Activated CD4-positive, CD25-positive, alpha-beta regulatory T cell treated with anti-CD3 and anti-CD28 coated beads, Interleukin-2, amount 50 U/mL, for 24 hours (primary cell): ENCODE results near the gene LPAR2.

ENCODE experiments used
- ATAC-seq, 2 donors: fragments of 150-1000 bp; cut with Tn5 transposase; one replicate each; pipeline ENCODE4 v1.10.0; 2021; ENCODE audit warnings: mild to moderate bottlenecking in 1 of 2, moderate library complexity in 1 of 2

LPAR2 gene

GRCh38 chr19:19594381-19594780 is 33.6 kb downstream of the LPAR2 start:
- no peak for ATAC-seq

DNA sequence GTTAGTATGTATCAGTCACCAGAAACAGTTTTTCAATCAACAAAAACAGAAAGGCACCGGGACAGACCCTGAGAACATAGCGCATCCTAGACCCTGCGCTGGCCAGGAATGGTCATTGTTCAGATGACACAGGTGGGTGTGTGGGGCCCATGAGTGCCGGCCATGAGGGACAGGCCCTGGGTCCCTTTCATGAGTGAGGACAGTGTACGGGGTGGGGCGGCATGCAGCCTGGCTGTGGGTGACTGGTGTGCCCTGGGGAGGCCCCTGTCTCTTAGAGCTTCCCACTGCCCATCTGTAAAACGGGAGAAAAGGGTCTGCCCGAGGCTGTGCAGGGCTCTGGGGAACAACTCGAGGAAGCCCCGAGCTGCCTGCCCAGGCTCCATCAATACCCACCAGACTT is 35.3 kb downstream of the LPAR2 start:
- no peak for ATAC-seq

DNA sequence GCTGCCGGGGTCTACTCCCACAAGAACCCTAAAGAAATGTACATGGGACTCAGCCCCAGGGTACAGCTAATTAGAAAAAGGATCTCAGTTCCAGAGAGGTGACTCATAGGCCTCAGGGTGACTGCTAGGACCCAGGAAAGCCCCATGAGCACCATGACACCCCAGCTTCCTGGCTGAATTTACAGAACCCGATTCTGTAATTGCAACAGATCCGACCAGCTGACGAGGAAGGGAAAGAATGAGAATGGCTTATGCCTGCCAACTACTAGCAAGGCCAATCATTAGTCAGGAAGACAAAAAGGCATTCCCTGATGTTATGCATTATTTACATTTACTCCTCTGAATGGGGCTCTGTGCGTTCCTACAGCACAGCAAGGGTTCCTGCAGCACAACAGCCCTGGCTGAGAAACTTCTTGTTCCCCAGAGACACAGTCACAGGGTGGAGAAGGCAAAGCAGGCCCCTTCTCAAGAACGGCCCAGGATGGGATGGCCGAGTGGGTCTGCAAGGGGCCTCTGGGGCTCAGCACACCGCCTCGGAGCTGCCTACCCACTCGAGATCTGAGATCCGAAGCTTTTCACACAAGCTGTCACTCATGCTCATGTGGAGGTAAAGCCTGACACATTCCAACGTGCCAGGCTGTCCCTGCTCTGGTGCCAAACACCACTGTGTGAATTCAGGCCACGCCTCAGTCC is 36.7 kb downstream of the LPAR2 start:
- ATAC-seq: peak; percentile 96 to 97

- no peak for ATAC-seq
Measured at GRCh38 chr19:19588546-19588945, 39.5 kb downstream of the LPAR2 start.

DNA sequence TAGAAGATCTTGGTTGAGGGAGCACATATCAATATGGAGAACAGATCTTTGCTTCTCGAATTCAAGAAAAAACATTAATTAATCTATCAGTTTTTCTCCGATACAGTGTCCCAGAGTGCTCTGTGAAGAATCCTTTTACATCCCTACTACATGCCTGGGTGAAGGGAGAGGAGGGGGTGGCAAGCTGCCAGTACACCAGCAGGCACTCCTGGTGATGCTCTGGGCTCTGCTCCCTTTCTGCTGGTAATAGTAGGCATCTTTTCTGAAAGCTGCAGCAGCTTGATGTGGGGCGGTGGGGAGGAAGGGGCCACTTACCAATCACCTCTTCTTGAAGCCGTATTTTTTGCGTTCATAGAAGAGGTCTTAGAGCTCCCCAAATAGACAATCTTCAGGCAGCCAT is 40.2 kb downstream of the LPAR2 start:
- ATAC-seq: no peak

GRCh38 chr19:19584356-19584755 is 43.7 kb downstream of the LPAR2 start:
- ATAC-seq: no peak

DNA sequence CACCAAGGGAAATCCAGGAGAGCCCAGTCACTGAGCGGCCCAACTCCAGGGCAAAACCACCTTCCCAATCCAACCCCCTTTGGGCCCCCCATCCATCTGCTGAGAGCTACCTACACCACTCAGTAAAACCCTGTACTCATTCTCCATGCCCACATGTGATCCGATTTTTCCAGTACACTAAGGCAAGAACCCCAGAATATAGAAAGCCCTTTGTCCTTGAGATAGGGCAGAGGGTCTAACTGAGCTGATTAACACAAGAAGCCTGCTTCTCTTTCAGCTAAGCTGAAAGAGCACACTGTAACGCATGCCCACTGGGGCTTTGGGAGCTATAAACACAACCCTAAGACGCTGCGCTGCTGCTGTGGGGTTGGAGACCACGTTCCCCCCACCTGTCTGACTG is 45.5 kb downstream of the LPAR2 start:
- ATAC-seq: no peak

DNA sequence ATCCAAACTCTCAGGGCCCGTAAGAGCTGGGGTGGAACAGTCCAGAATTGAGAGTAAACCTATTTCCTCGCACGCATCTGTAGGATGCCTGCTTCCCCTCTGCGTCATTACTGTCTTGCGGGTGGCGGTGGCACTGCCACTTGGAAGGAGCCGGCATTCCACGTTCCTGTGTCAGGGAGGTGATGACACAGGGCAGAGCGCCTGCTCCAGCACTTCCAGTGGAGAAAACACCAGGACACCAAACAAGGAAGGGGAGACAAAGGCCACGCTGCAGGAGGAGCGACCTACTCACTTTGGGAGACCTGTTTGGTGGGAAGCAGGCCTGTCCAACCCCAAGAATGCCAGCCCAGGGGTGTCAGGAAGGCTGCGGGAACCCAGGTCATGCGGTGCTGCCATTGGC is 46.6 kb downstream of the LPAR2 start:
- no peak for ATAC-seq

DNA sequence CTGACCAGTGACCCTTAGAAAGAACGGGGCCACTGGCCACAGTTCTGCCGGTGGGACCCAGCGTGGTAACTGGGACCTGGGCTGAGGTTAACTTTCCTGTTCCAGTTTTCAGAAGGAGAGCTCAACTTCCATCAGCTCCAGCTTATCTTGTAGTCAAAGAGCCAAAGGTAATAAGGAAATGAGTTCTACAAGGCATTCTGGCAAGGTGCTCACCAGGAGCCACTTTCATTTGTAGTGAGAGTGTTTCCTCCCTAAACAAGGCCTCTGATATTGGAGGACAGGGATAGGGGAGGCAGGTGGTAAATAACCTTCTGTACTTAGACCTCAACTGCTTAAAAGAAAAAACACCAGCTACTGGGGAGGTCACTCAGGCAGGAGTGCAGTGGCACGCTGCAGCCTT is 47.6 kb downstream of the LPAR2 start:
- no peak for ATAC-seq

DNA sequence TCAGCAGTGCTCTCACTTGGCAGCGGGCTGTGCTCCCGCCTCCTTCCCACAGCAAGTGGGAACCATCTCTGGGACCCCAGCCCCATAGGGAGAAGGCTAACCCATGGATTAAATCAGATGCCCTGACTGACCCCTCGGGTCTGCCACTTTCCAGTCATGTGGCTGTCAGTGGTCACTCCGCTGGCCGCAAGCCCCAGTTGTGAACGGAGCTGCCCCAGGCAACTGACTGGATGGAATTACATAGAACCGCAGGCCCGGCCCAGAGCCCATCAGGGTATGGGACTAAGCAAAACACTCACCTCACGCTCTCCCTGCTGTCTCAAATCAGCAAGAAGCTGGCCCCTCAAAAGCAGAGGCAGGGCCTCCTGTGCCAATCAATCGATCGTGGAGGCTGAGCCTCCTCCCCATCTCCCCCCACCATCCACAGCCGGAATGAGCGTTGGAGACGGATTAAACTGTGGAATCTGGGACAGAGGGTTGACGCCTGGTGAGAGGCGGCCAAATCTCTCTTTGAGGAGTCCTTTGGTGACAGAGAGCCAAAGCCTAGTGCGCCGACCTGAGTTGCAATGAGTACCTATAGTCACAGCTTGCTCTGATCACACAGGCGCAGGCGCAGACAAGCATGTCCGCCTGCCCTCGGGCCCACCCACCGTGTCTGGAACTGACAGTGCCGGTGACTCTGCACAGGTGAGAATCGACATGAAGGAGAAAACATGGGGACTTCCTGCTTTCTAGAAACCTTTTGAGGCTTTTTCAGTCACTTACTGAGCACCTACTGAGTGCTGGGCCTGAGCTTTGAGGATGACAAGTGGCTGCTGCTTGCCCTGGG is 48.3 kb downstream of the LPAR2 start:
- peak in 1 of 2 donors; percentile 46 for ATAC-seq

DNA sequence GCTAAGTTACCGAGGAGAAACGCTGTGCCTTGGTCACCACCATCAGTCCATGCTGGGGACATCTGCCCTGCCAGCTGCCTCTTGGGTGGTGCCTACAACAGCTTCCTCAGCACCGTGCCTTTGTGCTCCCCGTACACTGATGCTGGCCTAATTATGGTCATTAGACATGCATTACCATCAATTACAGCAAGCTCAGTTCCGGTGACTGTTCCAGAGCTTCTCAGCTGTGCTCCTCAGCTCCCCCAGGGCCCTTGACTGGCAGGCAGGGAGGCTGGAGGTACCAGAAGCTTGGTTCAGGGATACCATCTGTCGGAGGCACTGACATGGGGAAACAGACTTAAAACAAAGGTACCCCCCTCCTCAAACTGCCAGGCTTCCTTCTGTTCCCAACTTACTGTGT is 49.8 kb downstream of the LPAR2 start:
- no peak for ATAC-seq

DNA sequence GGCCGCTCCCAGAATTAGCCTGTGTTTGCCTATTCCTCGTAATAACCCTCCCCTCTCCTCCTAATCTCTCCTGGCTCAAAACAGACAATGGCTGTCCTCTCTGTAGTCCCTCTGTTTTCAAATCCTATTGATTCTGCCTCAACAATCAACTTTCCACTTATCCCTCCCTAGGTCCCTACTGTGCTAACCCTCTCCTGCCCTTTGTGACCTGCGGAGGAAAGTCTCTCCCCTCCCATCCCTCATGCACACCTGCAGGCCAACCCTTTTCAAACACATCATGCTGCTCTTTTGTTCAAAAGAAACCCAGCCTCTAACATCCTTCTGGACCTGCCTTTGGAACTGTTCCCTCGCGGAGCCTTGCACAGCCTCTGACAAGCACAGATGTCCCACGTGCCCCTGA is 52.6 kb downstream of the LPAR2 start:
- ATAC-seq: no peak
